ENCODE results near the gene DSCAM. TPM values are rescaled to one million over a fixed set of nuclear protein-coding genes. Genes with fewer than 3 reads are reported as not detected.

Gene DSCAM
- total and polyA plus RNA-seq, 8 donors = 0.37 TPM; not detected in 7

- WGBS, 5 donors = 50 to 76% (median 66%) methylated on average over 1 of the region's 1 CpG
- H3K4me1 ChIP-seq = no peaks in the 10 kb centered on the region
- DNase-seq = no peak
- H3K4me3 ChIP-seq = no peak overlapping the region
- no peaks in the 10 kb centered on the region for H3K36me3 ChIP-seq
- H3K27ac ChIP-seq = no peak overlapping the region
- intact Hi-C loops (cut with DNase I; ENCODE audit: low total_unique reads) = no loop called here
- H3K9me3 ChIP-seq = peaks cover 5 to 30% (median 25%) of the 10 kb centered on the region in 4 donors
- H3K27me3 ChIP-seq = no peaks in the 10 kb centered on the region
- TF ChIP-seq CTCF (IDR thresholded peaks at IDR 0.05) (no peak), POLR2A (IDR thresholded peaks at IDR 0.05) (no peak), EP300 (IDR thresholded peaks at IDR 0.05) (no peak), POLR2AphosphoS5 (IDR thresholded peaks at IDR 0.05) (no peak)
Measured at GRCh38 chr21:40796464-40796863, 50.5 kb downstream of the DSCAM start.

GRCh38 chr21:40795313-40795712, 51.6 kb downstream of the DSCAM start:
- H3K27ac ChIP-seq = no peak overlapping the region

GRCh38 chr21:40792691-40793456, 54.1 kb downstream of the DSCAM start:
- no peaks in the 10 kb centered on the region for H3K4me1 ChIP-seq
- no peaks in the 10 kb centered on the region for H3K36me3 ChIP-seq
- DNase-seq = peak in 1 of 2 donors; percentile 23
- no peaks in the 10 kb centered on the region for H3K27me3 ChIP-seq
- H3K27ac ChIP-seq = no peak overlapping the region
- 53 to 63% (median 60%) methylated on average over 4 of the region's 4 CpGs for WGBS, 5 donors
- no peaks in the 10 kb centered on the region for H3K9me3 ChIP-seq
- intact Hi-C loops (cut with DNase I; ENCODE audit: low total_unique reads) = no loop called here
- no peak overlapping the region for H3K4me3 ChIP-seq
- TF ChIP-seq POLR2A (IDR thresholded peaks at IDR 0.05) (no peak), POLR2AphosphoS5 (IDR thresholded peaks at IDR 0.05) (no peak), EP300 (IDR thresholded peaks at IDR 0.05) (no peak), CTCF (IDR thresholded peaks at IDR 0.05) (no peak)

More at GRCh38 chr21:40795313-40795712, 51.6 kb downstream of the DSCAM start:
- H3K9me3 ChIP-seq = peaks cover 5 to 19% (median 14%) of the 10 kb centered on the region in 4 donors
- no peaks in the 10 kb centered on the region for H3K4me1 ChIP-seq
- no peak overlapping the region for H3K4me3 ChIP-seq
- no peak for DNase-seq
- WGBS, 5 donors = 37 to 54% (median 41%) methylated on average over 3 of the region's 3 CpGs
- H3K36me3 ChIP-seq = no peaks in the 10 kb centered on the region
- TF ChIP-seq CTCF (IDR thresholded peaks at IDR 0.05) (no peak), POLR2AphosphoS5 (IDR thresholded peaks at IDR 0.05) (no peak), POLR2A (IDR thresholded peaks at IDR 0.05) (no peak), EP300 (IDR thresholded peaks at IDR 0.05) (no peak)
- H3K27me3 ChIP-seq = no peaks in the 10 kb centered on the region
- intact Hi-C loops (cut with DNase I; ENCODE audit: low total_unique reads) = no loop called here

GRCh38 chr21:40788635-40789034, 58.3 kb downstream of the DSCAM start:
- Histone ChIP-seq H3K4me1 (no peaks in the 10 kb centered on the region), H3K27me3 (no peaks in the 10 kb centered on the region), H3K27ac (no peak overlapping the region), H3K9me3 (no peaks in the 10 kb centered on the region), H3K36me3 (no peaks in the 10 kb centered on the region), H3K4me3 (no peak overlapping the region)
- DNase-seq = no peak
- intact Hi-C loops (cut with DNase I; ENCODE audit: low total_unique reads) = no loop called here
- 74 to 89% (median 83%) methylated on average over 3 of the region's 3 CpGs for WGBS, 5 donors
- TF ChIP-seq CTCF (IDR thresholded peaks at IDR 0.05) (no peak), POLR2AphosphoS5 (IDR thresholded peaks at IDR 0.05) (no peak), EP300 (IDR thresholded peaks at IDR 0.05) (no peak), POLR2A (IDR thresholded peaks at IDR 0.05) (no peak)
